Islet precursor cell (in vitro differentiated cells): ENCODE data around the gene RNF145.
"Not testable (repeated sequence)": the region's sequence is repeated elsewhere in the genome, so short reads cannot be mapped to it uniquely, and the experiment has no call there.

Experiments used
- DNase-seq: peaks from one replicate; pipeline ENCODE4 v3.0.0-alpha.2; 2018

The RNF145 gene

GRCh38 chr5:159209438-159210209, at the start of gene RNF145:
TSS of gene RNF145 (minus strand) at chr5:159209553. CDS start at chr5:159203617, 5,936 bp downstream.
- peak; percentile 87 for DNase-seq

GRCh38 chr5:159258361-159258760, 49.0 kb upstream of the RNF145 start:
- DNase-seq, result no peak

- no peak for DNase-seq
Measured at GRCh38 chr5:159257629-159258283, 48.4 kb upstream of the RNF145 start.

GRCh38 chr5:159257007-159257406, 47.7 kb upstream of the RNF145 start:
- no peak for DNase-seq

- DNase-seq, result no peak
Measured at GRCh38 chr5:159252195-159252594, 42.8 kb upstream of the RNF145 start.

- DNase-seq, result no peak
Measured at GRCh38 chr5:159249158-159249557, 39.8 kb upstream of the RNF145 start.

GRCh38 chr5:159244890-159245289, 35.5 kb upstream of the RNF145 start:
- no peak for DNase-seq

- DNase-seq, result no peak
Measured at GRCh38 chr5:159244163-159244562, 34.8 kb upstream of the RNF145 start.

- DNase-seq, result no peak
Measured at GRCh38 chr5:159243385-159243784, 34.0 kb upstream of the RNF145 start.

GRCh38 chr5:159242656-159243055, 33.3 kb upstream of the RNF145 start:
- no peak for DNase-seq

- DNase-seq, result no peak
Measured at GRCh38 chr5:159241946-159242552, 32.7 kb upstream of the RNF145 start.

- DNase-seq, result peak; percentile 75
Measured at GRCh38 chr5:159240301-159240870, 31.0 kb upstream of the RNF145 start.

GRCh38 chr5:159235871-159236520, 26.6 kb upstream of the RNF145 start:
- not testable (repeated sequence) for DNase-seq

GRCh38 chr5:159231167-159231566, 21.8 kb upstream of the RNF145 start:
- DNase-seq, result no peak

GRCh38 chr5:159230657-159231056, 21.3 kb upstream of the RNF145 start:
- DNase-seq, result no peak

GRCh38 chr5:159228097-159228496, 18.7 kb upstream of the RNF145 start:
- DNase-seq, result not testable (repeated sequence)

GRCh38 chr5:159227452-159227851, 18.1 kb upstream of the RNF145 start:
- DNase-seq, result no peak

GRCh38 chr5:159226451-159226850, 17.1 kb upstream of the RNF145 start:
- no peak for DNase-seq

GRCh38 chr5:159224471-159224870, 15.1 kb upstream of the RNF145 start:
- no peak for DNase-seq

- DNase-seq, result no peak
Measured at GRCh38 chr5:159223469-159223868, 14.1 kb upstream of the RNF145 start.

GRCh38 chr5:159220206-159220605, 10.9 kb upstream of the RNF145 start:
- no peak for DNase-seq

- no peak for DNase-seq
Measured at GRCh38 chr5:159218595-159219023, 9.3 kb upstream of the RNF145 start.

GRCh38 chr5:159217236-159217635, 7.9 kb upstream of the RNF145 start:
- DNase-seq, result no peak
